ENCODE measurements around the gene GPC6. TPM values are rescaled to one million over a fixed set of nuclear protein-coding genes. Genes with fewer than 3 reads are reported as not detected.

Gene GPC6
- total and polyA plus RNA-seq, 10 donors: 0.22 to 9.3 (median 4.5) TPM

- no peaks in the 10 kb centered on the region for H3K36me3 ChIP-seq
- intact Hi-C loops (cut with DNase I; ENCODE audit: low total_unique reads): no loop called here
- peaks cover 0 to 14% (median 8%) of the 10 kb centered on the region in 8 donors for H3K9me3 ChIP-seq
- H3K4me1 ChIP-seq: no peaks in the 10 kb centered on the region
- no peak for DNase-seq
- H3K4me3 ChIP-seq: no peak overlapping the region
- WGBS, 5 donors: 88 to 100% (median 97%) methylated on average over 1 of the region's 1 CpG
- H3K27me3 ChIP-seq (replicated peaks in 1 of 7): no peaks in the 10 kb centered on the region
- no peak overlapping the region for H3K27ac ChIP-seq
- TF ChIP-seq POLR2A (IDR thresholded peaks at IDR 0.05) (no peak), CTCF (IDR thresholded peaks at IDR 0.05 in 8 of 11, conservative IDR thresholded peaks at IDR 0.05 in 3 of 11) (no peak), POLR2AphosphoS5 (IDR thresholded peaks at IDR 0.05) (no peak)
These were observed 648.9 kb downstream of the GPC6 start for GRCh38 chr13:93875547-93875946.

DNA sequence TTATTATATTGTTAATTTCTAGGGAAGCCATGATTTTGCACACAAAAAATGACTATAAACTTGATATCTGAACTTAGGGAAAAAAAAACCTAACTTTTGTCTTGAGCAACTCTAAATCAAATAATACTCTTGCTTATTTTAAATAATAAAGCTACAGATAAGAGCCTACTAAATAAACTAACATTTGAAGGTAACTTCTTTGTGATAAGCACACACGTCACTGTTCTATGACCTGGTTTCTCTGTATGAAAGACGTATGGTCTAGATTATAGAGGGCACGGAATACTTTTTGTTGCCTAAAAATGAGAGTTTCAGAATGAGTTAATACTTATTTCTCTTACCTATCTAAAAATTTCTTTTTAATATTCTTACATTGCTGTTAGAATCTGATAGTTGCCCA is 649.6 kb downstream of the GPC6 start:
- Histone ChIP-seq H3K4me3 (no peak overlapping the region), H3K4me1 (no peaks in the 10 kb centered on the region), H3K9me3 (peaks cover 0 to 14% (median 8%) of the 10 kb centered on the region in 8 donors), H3K27ac (no peak overlapping the region), H3K36me3 (no peaks in the 10 kb centered on the region), H3K27me3 (replicated peaks in 1 of 7) (no peaks in the 10 kb centered on the region)
- WGBS, 5 donors: 82 to 93% (median 89%) methylated on average over 3 of the region's 3 CpGs
- DNase-seq: no peak
- intact Hi-C loops (cut with DNase I; ENCODE audit: low total_unique reads): no loop called here
- TF ChIP-seq POLR2AphosphoS5 (IDR thresholded peaks at IDR 0.05) (no peak), POLR2A (IDR thresholded peaks at IDR 0.05) (no peak), CTCF (IDR thresholded peaks at IDR 0.05 in 8 of 11, conservative IDR thresholded peaks at IDR 0.05 in 3 of 11) (no peak)

- DNase-seq: no peak
- no peaks in the 10 kb centered on the region for H3K27me3 ChIP-seq (replicated peaks in 1 of 7)
- H3K36me3 ChIP-seq: no peaks in the 10 kb centered on the region
- WGBS, 5 donors: 67 to 82% (median 71%) methylated on average over 2 of the region's 2 CpGs
- H3K27ac ChIP-seq: no peak overlapping the region
- no peak overlapping the region for H3K4me3 ChIP-seq
- TF ChIP-seq POLR2A (IDR thresholded peaks at IDR 0.05): no peak
- TF ChIP-seq POLR2AphosphoS5 (IDR thresholded peaks at IDR 0.05): no peak
- TF ChIP-seq CTCF (IDR thresholded peaks at IDR 0.05 in 8 of 11, conservative IDR thresholded peaks at IDR 0.05 in 3 of 11): no peak
- intact Hi-C loops (cut with DNase I; ENCODE audit: low total_unique reads): no loop called here
- peaks cover 0 to 14% (median 8%) of the 10 kb centered on the region in 8 donors for H3K9me3 ChIP-seq
- H3K4me1 ChIP-seq: no peaks in the 10 kb centered on the region
These were observed 652.1 kb downstream of the GPC6 start for GRCh38 chr13:93878675-93879074.

DNA sequence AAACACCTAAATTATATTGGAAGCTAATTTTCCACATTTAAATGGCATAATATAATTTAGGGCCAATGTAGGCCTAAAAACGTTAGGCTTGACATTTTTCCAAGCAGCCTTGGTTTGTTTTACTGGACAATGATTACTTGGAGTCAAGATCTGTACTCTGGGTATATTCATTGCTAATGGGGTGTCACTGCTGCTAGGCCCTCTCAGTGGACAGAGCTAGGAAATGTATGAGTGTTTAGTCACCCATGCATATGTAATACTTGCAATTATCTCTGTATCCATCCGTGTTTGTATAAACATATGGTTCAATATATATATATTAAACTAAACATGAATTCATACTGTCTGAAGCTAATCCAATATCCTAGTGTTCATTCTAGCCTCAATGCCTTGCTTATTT is 654.8 kb downstream of the GPC6 start:
- WGBS, 5 donors: 67 to 83% (median 71%) methylated on average over 2 of the region's 2 CpGs
- TF ChIP-seq POLR2A (IDR thresholded peaks at IDR 0.05) (no peak), POLR2AphosphoS5 (IDR thresholded peaks at IDR 0.05) (no peak)
- intact Hi-C loops (cut with DNase I; ENCODE audit: low total_unique reads): no loop called here
- H3K27ac ChIP-seq: no peak overlapping the region
- H3K27me3 ChIP-seq (replicated peaks in 1 of 7): no peaks in the 10 kb centered on the region
- no peak overlapping the region for H3K4me3 ChIP-seq
- H3K4me1 ChIP-seq: no peaks in the 10 kb centered on the region
- H3K9me3 ChIP-seq: peaks cover 0 to 14% (median 8%) of the 10 kb centered on the region in 8 donors
- H3K36me3 ChIP-seq: no peaks in the 10 kb centered on the region
- DNase-seq: no peak
